Stimulated activated CD8-positive, alpha-beta memory T cell treated with anti-CD3 and anti-CD28 coated beads, Interleukin-2, amount 100 ng/mL, for 48 hours (primary cell): ENCODE measurements around the gene GABRP.
"Not testable (repeated sequence)": the region's sequence is repeated elsewhere in the genome, so short reads cannot be mapped to it uniquely, and the experiment has no call there.

Source experiments
- DNase-seq, 2 donors: peaks; one replicate each; pipeline ENCODE4 v3.0.0-alpha.2; 2020; ENCODE audit warnings: low read depth in 2 of 2

Gene GABRP

DNA sequence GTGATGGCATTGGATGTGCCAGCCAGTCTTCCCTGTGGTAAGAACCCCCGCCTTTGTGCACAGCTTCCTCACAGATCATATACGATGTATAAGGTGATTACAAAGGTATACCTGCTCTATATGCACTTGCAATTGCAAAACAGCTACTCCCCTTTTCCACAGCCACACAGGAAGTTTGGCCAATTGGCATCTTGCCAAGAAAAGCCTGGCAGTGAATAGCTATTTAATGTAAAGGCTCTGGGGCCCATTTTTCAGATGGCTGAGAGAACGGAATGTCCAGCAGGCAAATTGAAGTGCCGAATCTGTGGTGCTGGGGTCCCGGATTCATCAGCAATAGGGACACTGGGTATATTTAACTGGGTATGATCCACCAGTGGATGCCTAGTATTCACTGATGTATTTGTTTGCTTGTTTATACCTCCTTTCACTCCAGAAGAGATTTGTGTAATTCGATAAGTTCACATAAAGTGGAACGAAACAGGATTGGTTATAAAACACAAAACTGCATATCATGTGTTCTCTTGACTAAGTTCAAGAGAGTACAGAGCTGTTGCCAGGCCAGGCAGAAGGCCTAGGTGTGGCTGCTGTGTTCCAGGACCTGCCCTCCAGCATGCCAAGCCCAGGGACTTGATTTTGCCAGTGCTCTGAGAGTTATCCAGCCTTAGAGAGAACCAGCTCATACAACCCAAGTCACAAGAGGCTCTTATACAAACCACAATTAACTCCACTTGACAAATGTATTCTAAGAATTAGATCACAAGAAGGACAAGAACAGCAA lies 27.7 kb upstream of the GABRP start:
- no peak for DNase-seq

DNA sequence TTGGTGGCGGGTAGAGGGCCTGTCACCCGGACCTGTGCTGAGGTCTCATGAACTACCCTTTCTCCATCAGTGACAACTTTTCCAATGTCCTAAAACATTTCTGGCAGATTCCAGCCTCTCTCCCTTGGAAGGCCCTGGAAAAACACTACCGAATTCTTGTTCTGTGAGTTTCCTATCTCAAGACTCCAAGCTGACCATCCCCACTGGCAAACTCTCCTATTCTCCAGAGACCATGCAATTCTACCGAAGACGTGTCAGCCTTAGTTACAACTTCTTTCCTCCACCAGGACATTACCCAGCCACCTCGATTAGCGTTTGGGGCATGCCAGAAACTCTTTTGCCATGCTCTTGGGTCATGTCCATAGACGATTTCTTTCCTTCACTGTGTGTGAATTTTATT lies 26.8 kb upstream of the GABRP start:
- DNase-seq = no peak

GRCh38 chr5:170757182-170757601 lies 26.3 kb upstream of the GABRP start:
- DNase-seq = no peak

DNA sequence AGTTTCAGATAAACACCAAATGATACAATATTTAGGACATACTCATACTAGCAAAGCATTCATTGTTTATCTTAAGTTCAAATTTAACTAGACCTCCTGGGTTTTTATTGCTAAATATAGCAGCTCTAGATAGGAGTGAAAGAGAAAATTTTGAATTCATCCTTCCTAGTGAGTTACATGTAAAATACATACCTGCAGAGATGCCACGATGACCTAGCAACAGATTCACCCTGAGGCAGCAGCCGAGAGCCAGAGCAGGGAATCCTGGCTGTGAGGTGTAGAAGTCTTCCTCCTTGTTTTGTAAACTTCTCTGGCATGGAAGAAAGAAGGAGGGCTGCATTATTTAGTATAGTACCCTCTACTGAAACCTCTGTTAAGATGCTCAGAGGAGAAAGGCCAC lies 25.9 kb upstream of the GABRP start:
- no peak for DNase-seq

DNA sequence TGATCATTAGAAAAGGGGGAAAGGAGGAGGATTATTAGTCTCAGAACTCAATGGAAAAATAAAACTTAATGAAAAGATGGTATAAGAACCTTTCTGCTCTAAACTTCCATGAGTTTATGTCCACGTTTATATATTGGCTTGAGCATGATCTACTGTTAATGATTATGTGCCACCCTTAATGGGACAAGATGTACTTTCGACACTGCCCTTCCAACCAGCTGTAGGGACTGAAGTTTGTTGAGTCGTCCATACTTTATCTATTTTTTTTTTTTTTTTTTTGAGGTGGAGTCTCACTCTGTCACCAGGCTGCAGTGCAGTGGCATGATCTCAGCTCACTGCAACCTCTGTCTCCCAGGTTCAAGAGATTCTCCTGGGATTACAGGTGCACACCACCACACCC lies 25.0 kb upstream of the GABRP start:
- DNase-seq = no peak

GRCh38 chr5:170760113-170760512 lies 23.4 kb upstream of the GABRP start:
- no peak for DNase-seq

DNA sequence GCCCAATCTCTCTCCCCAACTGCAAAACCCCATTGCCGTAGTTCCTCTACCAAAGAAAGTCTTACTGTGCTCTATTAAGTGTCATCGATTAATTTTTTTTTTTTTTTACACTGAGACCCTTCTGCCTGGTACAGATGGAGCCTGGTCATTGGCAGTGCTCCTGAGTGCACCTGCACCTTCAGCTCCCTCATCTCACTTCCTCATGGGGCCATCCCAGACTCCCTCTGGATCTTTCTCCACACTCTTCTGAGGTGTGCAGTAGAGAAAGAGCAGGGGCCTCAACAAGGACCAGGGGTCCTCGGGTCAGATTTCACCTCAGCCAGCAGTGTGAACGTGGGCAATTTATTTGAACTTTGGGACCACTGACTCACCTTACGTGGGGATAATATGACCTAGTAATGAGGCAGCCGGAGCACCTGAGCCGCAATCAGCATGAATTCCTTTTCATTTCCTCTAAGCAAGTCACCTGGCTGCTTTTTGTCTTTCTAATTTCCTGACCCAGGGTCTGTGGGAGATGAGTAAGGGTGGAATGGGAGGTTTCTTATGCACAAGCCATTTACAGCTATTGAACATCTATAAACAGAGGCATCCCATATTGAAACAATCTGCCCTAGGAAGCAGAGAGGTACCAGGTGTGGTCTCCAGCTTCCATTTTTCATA lies 22.3 kb upstream of the GABRP start:
- no peak for DNase-seq

GRCh38 chr5:170761708-170762066 lies 21.8 kb upstream of the GABRP start:
- no peak for DNase-seq

DNA sequence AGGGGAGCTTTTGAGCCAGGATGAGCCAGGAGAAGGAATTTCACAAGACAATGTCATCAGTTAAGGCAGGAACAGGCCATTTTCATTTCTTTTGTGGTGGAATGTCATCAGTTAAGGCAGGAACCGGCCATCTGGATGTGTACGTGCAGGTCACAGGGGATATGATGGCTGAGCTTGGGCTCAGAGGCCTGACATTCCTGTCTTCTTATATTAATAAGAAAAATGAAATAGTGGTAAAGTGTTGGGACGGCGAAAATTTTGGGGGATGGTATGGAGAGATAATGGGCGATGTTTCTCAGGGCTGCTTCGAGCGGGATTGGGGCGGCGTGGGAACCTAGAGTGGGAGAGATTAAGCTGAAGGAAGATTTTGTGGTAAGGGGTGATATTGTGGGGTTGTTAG lies 21.2 kb upstream of the GABRP start:
- not testable (repeated sequence) for DNase-seq

DNA sequence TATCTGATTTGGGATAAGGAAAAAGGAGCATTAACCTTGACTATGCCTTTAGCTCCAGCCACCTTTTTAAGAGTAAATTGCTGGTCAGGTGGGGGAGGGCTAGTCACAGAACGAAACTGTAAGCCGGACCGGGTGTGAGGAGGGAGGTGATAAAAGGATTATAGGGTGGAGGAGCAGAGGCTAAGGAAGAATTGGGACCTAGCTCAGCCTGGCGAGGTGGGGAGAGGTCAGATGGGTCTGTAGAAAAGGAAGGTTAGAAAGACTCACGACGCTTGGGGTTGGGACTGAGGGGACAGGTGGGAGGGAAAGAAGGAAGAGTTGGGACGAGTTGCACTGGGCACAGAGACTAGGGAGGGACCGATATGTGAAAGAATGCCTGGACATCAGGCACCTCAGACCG lies 17.7 kb upstream of the GABRP start:
- DNase-seq = not testable (repeated sequence)

GRCh38 chr5:170769246-170769645 lies 14.3 kb upstream of the GABRP start:
- no peak for DNase-seq

- no peak for DNase-seq
Measured at GRCh38 chr5:170769898-170770416, 13.6 kb upstream of the GABRP start.

- DNase-seq = no peak
Measured at GRCh38 chr5:170771496-170771895, 12.0 kb upstream of the GABRP start.

DNA sequence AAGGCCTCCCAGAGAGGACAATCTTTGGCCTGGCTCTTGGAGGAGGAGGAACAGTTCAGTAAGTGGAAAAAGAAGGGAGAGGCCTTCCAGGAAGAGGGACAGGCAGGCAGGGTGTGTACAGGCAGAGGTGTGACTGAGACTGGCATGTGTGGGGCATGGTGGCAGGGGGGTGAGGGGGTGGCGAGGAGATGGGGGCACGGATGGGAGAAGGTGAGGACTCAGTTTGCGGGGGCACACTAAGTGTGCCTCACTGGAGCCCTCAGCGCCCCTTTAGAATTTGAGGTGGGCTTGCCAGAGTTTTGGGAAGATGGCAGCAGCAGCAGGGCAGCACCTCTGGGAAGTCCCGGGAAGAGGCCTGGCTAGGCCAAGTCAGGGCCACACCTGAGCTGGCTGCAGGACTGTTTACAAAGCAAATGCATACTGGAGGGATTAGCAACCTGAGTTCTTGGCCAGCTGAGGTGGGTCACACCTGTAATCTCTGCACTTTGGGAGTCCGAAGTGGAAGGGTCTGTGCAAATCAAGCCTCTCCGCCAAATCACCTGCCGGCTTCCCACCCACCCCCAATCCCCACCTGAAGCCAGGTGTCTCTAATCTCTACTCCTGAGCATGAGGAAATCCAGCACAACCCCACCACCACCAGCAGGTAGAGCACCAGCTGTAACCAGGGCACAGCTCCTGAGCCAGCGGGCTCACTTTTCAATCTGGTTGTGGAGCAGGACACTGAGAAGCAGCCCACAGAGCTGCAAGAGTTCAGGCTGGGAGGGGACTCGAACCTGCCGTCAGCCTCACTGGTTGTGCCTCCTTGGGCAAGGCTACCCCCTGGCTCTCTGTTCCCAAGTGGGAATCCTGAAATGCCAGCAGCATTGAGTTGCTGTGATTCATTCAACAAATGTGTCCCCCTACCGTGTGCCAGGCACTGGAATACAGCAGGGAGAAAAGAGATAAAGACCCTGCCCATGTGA lies 10.2 kb upstream of the GABRP start:
- DNase-seq = no peak

DNA sequence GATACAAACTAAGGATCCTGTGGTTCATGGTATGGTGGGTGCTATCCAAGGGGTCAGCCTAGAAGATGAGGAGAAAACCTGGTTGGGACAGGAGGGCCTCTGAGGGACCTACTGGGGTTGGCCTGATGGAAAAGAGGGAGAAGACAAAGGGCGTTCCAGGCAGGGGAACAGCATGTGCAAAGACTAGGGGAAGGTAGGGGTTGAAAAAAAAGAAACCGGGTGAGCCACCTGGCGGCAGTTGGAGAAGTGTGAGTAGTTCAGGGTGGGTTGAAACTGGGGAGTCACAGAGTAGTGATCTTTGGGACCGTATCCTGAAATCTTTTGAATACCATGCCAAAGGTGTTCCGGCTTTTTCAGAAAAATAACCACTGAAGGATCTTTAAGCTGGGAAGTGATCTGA lies 8.7 kb upstream of the GABRP start:
- DNase-seq = no peak

DNA sequence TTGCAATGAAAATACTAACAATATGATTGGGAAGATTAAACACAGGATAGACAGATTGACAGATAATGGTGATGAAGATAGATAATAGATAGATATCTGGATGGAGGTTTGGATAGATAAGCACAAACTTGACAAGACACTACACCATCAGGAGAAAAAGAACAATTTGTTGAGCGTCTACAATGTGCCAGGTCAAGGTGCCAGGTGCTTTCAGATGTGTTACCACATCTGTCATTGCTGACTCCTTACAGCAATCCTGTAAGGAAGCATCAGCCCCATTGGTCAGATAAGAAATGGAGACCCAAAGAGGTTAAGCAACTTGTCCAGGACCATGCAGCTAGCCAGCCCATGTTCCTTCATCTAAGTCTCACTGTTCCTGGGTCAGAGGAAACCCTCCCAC lies 1.6 kb upstream of the GABRP start:
- DNase-seq = no peak

DNA sequence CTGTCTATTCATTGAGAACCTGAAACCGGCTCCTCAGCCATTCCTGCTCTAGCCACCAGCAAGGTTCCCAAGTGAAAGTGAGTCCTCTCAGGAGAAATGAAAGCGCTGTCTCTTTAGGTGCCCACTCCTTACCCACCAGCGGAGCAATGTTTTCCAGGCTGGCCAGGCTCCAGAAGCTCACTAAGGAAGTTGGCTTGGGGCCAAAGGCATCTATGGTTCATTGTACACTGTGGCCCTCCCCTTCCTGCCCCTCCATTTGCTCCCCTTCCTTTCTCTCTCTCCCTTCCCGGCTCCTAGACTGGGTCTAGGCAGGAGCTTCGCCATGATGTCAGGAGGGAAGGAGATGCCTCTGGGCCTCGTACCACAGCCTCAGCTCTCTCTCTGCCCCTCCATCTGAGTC lies 1.1 kb upstream of the GABRP start:
- no peak for DNase-seq

- no peak for DNase-seq
Measured at GRCh38 chr5:170785416-170785815, 1.9 kb downstream of the GABRP start.

DNA sequence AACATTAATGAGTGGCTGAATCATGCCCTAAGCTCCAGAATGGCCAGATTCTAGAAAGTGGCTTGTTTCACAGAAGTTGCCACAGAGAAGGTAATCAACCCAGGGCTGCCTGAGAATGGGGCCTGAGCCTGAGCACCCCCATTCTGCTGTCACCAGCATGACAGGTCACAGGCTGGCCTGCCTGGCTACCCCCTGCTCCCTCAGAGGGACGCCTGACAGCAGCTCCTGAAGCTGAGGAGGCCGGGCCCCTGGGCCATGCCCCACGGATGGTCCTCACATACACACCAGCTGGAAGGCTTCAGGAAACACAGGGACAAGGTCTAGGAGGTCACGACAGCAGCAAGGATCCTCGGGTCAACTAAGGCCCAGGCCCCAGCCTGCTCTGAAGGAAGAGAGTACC lies 3.7 kb downstream of the GABRP start:
- no peak for DNase-seq

- no peak for DNase-seq
Measured at GRCh38 chr5:170788626-170789304, 5.2 kb downstream of the GABRP start.

DNA sequence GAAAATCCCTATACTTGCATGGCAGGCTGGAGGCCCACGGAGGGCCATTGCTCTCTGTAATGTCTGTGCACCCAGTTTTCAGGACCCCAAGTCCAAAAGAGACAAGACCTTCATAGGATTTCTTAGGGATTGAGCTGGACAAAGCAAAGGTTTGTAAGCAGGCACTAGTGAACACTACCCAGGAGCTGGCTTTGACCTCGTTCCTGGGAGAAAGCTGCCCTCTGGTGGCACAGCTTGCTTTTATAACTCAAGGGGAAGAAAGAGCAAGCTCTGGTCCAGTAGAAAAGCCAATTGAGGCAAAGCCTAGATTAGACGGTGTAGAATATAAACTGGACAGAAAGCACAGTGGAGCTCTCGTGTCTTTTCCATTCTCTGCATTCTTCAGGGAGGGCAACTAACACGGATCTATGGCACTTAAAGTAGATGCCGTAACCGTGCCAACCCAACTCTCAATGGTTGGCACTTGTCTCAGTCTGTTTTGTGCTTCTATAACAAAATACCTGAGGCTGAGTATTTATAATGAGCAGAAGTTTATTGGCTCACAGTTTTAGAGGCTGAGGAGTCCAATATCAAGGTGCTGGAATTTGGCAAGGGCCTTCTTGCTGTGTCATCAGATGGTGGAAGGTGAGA lies 7.9 kb downstream of the GABRP start:
- no peak for DNase-seq
